Mesothelial cell of epicardium (in vitro differentiated cells): Measurements from ENCODE around the gene PSMD3. TPM values are rescaled to one million over a fixed set of nuclear protein-coding genes. Genes with fewer than 3 reads are reported as not detected.
A peak's percentile ranks its signal among the peaks of the same experiment; 100 is the strongest.

Experiments
- DNase-seq, 2 experiments: peaks; one replicate each; pipeline ENCODE4 v3.0.0; 2021; ENCODE audit warnings: low spot score in 2 of 2; ENCODE audit not compliant: unreplicated experiment in 2 of 2
- H3K27ac Mint-ChIP-seq: 2 replicates; pipeline ENCODE4 v1.8.0; 2021; ENCODE audit warnings: mixed read lengths
- H3K27me3 Mint-ChIP-seq: 2 replicates; pipeline ENCODE4 v1.8.0; 2021; ENCODE audit warnings: low read depth, mixed read lengths
- H3K36me3 Mint-ChIP-seq: 2 replicates; pipeline ENCODE4 v1.8.0; 2021; ENCODE audit warnings: mixed read lengths
- H3K4me1 Mint-ChIP-seq: 2 replicates; pipeline ENCODE4 v1.8.0; 2021; ENCODE audit warnings: mixed read lengths
- H3K4me3 Mint-ChIP-seq: 2 replicates; pipeline ENCODE4 v1.8.0; 2021; ENCODE audit warnings: mild to moderate bottlenecking, moderate library complexity, mixed read lengths
- H3K9me3 Mint-ChIP-seq: 2 replicates; pipeline ENCODE4 v1.8.0; 2021; ENCODE audit warnings: mixed read lengths
- total RNA-seq: library from RNA; stranded (reverse); gene quantifications from 3 replicates; pipeline ENCODE4 v1.2.1, GENCODE V29; 2021
- TF ChIP-seq, protein P1 (sequence below): fragments of 200-600 bp; sonication (generic); IDR thresholded peaks from one replicate; pipeline ENCODE4 v1.5.0; 2021; ENCODE audit warnings: antibody characterized with exemption; ENCODE audit not compliant: unreplicated experiment

The PSMD3 gene
- 107 to 111 TPM (median 110 TPM) in 3 replicates for total RNA-seq

- no peaks in the 10 kb centered on the region for H3K9me3 Mint-ChIP-seq
- DNase-seq, result peak; percentile 95 to 99
- H3K27me3 Mint-ChIP-seq, result peaks cover 5% of the 10 kb centered on the region
- TF ChIP-seq, protein P1, sequence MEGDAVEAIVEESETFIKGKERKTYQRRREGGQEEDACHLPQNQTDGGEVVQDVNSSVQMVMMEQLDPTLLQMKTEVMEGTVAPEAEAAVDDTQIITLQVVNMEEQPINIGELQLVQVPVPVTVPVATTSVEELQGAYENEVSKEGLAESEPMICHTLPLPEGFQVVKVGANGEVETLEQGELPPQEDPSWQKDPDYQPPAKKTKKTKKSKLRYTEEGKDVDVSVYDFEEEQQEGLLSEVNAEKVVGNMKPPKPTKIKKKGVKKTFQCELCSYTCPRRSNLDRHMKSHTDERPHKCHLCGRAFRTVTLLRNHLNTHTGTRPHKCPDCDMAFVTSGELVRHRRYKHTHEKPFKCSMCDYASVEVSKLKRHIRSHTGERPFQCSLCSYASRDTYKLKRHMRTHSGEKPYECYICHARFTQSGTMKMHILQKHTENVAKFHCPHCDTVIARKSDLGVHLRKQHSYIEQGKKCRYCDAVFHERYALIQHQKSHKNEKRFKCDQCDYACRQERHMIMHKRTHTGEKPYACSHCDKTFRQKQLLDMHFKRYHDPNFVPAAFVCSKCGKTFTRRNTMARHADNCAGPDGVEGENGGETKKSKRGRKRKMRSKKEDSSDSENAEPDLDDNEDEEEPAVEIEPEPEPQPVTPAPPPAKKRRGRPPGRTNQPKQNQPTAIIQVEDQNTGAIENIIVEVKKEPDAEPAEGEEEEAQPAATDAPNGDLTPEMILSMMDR, result peak; percentile 59
- H3K27ac Mint-ChIP-seq, result peak within 1 kb of the TSS; percentile 92
- H3K36me3 Mint-ChIP-seq, result peaks cover 10% of the 10 kb centered on the region
- peaks cover 35% of the 10 kb centered on the region for H3K4me1 Mint-ChIP-seq
- peak within 1 kb of the TSS; percentile 79 for H3K4me3 Mint-ChIP-seq
These were observed at the start of gene PSMD3 for GRCh38 chr17:39980351-39981206. TSS of gene PSMD3 (plus strand) at chr17:39980807. CDS start at chr17:39980971, 164 bp downstream.

GRCh38 chr17:39933912-39934311, 46.7 kb upstream of the PSMD3 start:
- TF ChIP-seq, protein P1, result no peak
- H3K4me3 Mint-ChIP-seq, result no peak overlapping the region

DNA sequence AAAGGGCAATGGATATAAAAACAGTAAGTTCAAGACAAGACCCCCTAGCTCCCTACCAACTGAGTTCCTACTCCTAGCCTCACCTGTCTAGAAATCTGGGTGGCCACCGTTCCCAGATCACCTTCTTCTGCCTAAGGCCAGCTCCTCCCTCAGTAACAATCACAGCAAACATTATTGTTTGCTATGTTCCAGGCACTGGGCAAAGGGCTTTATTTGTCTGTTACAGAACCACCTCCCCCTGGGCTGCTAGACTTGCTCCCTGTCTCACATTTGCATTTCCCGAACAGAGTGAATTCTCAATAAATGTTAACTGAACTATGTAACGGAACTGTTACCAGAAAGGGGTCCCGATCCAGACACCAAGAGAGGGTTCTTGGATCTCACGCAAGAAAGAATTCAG, 46.3 kb upstream of the PSMD3 start:
- TF ChIP-seq, protein P1, result no peak
- H3K9me3 Mint-ChIP-seq, result no peaks in the 10 kb centered on the region
- DNase-seq, result no peak
- H3K27ac Mint-ChIP-seq, result no peak overlapping the region
- no peak overlapping the region for H3K4me3 Mint-ChIP-seq
- H3K36me3 Mint-ChIP-seq, result no peaks in the 10 kb centered on the region
- no peaks in the 10 kb centered on the region for H3K27me3 Mint-ChIP-seq
- H3K4me1 Mint-ChIP-seq, result peaks cover 5% of the 10 kb centered on the region

More at GRCh38 chr17:39933912-39934311, 46.7 kb upstream of the PSMD3 start:
- H3K27ac Mint-ChIP-seq, result no peak overlapping the region
- DNase-seq, result no peak
- no peaks in the 10 kb centered on the region for H3K36me3 Mint-ChIP-seq
- no peaks in the 10 kb centered on the region for H3K27me3 Mint-ChIP-seq
- peaks cover 4% of the 10 kb centered on the region for H3K4me1 Mint-ChIP-seq
- no peaks in the 10 kb centered on the region for H3K9me3 Mint-ChIP-seq

- TF ChIP-seq, protein P1, result no peak
- Mint-ChIP-seq H3K27ac (no peak overlapping the region), H3K4me1 (peaks cover 14% of the 10 kb centered on the region), H3K27me3 (no peaks in the 10 kb centered on the region), H3K36me3 (no peaks in the 10 kb centered on the region), H3K4me3 (no peak overlapping the region), H3K9me3 (no peaks in the 10 kb centered on the region)
- DNase-seq, result no peak
These were observed 44.7 kb upstream of the PSMD3 start for GRCh38 chr17:39935909-39936308.

DNA sequence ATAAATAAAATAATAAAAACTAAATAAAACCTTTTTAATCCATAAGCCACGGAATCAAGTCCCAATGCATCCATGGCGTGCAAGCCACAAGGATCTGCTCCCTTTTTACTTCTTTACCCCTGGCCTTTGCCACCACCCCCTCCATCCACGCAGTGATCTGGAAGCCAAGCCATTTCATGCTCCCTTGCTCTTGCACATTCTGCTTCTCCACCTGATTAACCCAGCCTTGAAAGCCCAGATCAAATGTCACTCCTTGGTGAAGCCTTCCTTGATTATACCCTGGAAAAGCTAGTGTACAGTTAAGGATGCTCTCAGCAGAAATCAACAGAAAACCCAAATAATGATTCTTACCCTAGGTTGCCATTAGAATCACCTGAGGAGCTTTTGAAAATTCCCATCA, 43.2 kb upstream of the PSMD3 start:
- Mint-ChIP-seq H3K36me3 (no peaks in the 10 kb centered on the region), H3K4me3 (no peak overlapping the region), H3K27me3 (peaks cover 4% of the 10 kb centered on the region), H3K27ac (no peak overlapping the region), H3K9me3 (no peaks in the 10 kb centered on the region), H3K4me1 (peaks cover 14% of the 10 kb centered on the region)
- no peak for DNase-seq
- TF ChIP-seq, protein P1, result no peak
